ENCODE results near the gene TBX20.

Gene TBX20

GRCh38 chr7:35253710-35254495 is at the start of gene TBX20:
TSS of gene TBX20 (minus strand) at chr7:35254100. CDS start at chr7:35253620, 480 bp downstream.
- no peak for FAIRE-seq
- DNase-seq (ENCODE audit: extremely low spot score, insufficient read length, low read depth), result no peak

GRCh38 chr7:35289376-35289775 is 35.5 kb upstream of the TBX20 start:
- no peak for FAIRE-seq

DNA sequence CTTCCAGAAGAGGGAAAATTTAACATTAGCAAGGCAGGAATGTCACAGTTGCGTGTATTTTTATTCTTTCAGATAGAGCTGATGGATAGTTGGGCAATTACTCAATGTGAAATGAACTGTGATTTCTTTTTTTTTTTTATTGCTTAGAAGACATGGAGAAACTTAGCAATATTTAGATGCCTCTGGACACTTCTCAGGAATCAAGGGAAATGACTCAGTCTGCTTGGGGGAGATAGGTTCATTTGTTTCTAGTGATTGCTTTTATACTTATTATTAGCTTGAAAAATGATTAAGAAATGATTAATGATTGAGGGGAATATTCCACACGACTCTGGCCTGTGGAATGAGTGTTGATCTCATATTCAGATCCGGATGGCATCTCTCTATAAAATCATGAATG is 33.1 kb upstream of the TBX20 start:
- DNase-seq (ENCODE audit: extremely low spot score, insufficient read length, low read depth) (no peak), FAIRE-seq (no peak)

More at GRCh38 chr7:35289376-35289775, 35.5 kb upstream of the TBX20 start:
- DNase-seq (ENCODE audit: extremely low spot score, insufficient read length, low read depth), result no peak

DNA sequence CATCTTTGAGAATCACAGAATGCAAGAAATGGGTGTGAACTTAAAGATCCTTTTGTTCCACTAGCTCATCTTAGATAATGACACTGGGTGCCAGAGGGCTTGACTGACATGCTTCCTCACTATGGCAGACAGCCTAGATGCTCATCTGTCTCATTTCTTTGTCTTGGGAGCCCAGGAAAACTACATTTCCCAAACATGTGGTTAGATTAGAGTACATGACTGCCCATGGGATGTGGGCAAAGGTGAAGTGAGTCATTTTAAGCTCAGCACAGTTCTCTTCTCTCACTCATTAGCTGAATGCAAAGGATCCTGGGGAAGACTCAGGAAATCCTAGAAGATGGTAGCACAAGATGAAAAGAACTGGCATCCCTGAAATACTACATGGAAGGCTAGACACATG is 32.5 kb upstream of the TBX20 start:
- FAIRE-seq, result no peak
- DNase-seq (ENCODE audit: extremely low spot score, insufficient read length, low read depth), result no peak

GRCh38 chr7:35285799-35286198 is 31.9 kb upstream of the TBX20 start:
- DNase-seq (ENCODE audit: extremely low spot score, insufficient read length, low read depth) (no peak), FAIRE-seq (no peak)

DNA sequence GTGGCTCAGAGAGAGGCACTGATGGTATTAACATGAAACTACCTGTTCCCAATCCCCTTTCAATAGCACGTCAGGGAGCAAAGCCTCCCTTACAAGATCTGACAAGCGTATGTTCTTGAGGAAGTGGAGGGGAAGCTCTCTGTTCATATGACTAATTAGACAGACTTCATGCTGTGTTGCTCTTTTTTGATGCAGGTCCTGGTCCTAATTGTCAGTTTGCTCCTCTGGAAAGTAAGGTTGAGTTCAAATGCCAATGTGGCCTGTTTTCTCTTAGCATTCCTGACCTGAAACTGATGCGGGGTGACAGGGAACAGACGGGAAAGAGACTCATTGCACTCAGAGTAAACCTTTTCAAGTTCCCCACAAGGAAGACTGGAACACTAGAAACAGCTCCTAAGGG is 27.0 kb upstream of the TBX20 start:
- DNase-seq (ENCODE audit: extremely low spot score, insufficient read length, low read depth), result no peak

GRCh38 chr7:35277359-35277758 is 23.5 kb upstream of the TBX20 start:
- no peak for FAIRE-seq

More for the DNA sequence above, 27.0 kb upstream of the TBX20 start:
- FAIRE-seq, result no peak

GRCh38 chr7:35272246-35272645 is 18.3 kb upstream of the TBX20 start:
- DNase-seq (ENCODE audit: extremely low spot score, insufficient read length, low read depth), result no peak
- FAIRE-seq, result no peak

More at GRCh38 chr7:35277359-35277758, 23.5 kb upstream of the TBX20 start:
- DNase-seq (ENCODE audit: extremely low spot score, insufficient read length, low read depth), result no peak

DNA sequence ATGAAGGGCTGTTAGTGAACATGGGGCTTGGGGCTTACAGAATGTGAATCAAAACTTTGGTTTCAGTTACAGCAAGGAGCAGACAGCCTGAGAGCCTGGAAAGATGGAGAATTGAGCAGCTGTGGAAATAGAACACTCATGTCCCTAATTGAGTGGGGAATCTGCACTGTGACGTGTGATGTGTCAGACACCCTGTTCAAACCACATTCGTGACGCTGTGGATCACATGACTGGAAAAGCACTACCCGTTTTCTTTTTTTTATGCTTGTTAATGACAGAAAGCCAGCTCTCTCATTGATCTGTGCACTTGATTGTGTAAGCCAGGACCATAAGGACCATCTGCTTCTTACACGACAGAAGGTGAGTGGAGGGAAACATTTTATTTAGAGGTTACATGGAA is 15.1 kb upstream of the TBX20 start:
- FAIRE-seq (no peak), DNase-seq (ENCODE audit: extremely low spot score, insufficient read length, low read depth) (no peak)

- FAIRE-seq (no peak), DNase-seq (ENCODE audit: extremely low spot score, insufficient read length, low read depth) (no peak)
Observed at GRCh38 chr7:35267411-35267810, 13.5 kb upstream of the TBX20 start.

DNA sequence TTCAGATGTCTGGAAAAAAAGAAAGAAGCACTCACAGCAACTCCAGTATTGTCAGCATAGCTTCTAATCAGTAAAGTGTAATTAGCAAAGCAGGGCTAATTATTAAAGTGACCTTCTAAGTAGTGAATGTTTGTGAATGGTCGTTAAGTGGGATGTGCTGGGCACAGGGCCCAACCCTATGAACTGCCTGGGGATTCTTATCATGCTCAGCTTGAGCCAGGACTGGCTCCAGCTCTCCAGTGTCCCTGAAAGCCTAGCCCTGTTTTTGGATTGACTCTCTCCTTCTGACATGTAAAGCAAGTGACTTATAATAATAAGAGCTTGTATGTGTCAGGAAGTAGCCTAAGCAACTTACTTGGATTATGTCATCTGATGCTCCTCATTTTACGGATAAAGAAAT is 9.5 kb upstream of the TBX20 start:
- FAIRE-seq (no peak), DNase-seq (ENCODE audit: extremely low spot score, insufficient read length, low read depth) (no peak)

- no peak for DNase-seq (ENCODE audit: extremely low spot score, insufficient read length, low read depth)
- FAIRE-seq, result no peak
Observed at GRCh38 chr7:35261476-35262285, 7.8 kb upstream of the TBX20 start.

DNA sequence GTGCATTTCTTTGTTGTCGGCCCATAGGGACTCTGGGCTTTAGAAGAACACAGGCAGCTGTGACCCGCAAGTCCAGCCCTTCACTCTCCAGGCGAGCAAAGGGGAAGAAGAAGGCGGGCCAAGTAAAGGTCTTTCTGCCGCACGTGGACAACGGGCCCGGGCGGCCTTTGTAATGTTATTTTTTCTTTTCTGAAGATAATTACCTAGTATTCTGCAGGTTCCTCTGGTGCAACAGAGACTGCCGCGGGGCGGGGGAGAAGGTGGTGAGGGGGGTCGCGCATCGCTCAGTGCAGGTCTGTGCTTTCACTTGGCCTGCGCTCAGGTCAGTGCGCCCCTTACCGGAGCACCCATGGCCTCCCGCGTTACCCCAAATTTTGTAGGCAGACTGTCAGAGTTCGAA is 7.1 kb upstream of the TBX20 start:
- DNase-seq (ENCODE audit: extremely low spot score, insufficient read length, low read depth) (no peak), FAIRE-seq (no peak)

GRCh38 chr7:35260246-35260645 is 6.3 kb upstream of the TBX20 start:
- FAIRE-seq (no peak), DNase-seq (ENCODE audit: extremely low spot score, insufficient read length, low read depth) (no peak)

DNA sequence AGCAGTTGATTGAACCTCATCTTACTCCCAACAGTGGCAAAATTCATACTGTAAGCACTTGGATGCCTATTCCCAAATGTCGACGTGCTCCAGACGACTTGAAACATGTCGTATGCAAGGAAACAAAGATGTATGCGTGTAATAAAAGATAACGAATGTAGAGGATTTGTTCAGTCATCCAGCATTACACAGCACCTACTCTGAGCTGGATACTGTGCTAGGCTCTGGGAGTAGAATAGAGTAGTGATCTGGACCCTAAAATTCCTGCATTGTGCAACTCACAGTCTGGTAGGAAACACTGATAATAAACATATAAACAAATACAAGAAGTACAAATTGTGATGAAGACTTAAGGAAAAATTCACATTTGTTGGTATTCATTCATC is 5.6 kb upstream of the TBX20 start:
- DNase-seq (ENCODE audit: extremely low spot score, insufficient read length, low read depth) (no peak), FAIRE-seq (no peak)

DNA sequence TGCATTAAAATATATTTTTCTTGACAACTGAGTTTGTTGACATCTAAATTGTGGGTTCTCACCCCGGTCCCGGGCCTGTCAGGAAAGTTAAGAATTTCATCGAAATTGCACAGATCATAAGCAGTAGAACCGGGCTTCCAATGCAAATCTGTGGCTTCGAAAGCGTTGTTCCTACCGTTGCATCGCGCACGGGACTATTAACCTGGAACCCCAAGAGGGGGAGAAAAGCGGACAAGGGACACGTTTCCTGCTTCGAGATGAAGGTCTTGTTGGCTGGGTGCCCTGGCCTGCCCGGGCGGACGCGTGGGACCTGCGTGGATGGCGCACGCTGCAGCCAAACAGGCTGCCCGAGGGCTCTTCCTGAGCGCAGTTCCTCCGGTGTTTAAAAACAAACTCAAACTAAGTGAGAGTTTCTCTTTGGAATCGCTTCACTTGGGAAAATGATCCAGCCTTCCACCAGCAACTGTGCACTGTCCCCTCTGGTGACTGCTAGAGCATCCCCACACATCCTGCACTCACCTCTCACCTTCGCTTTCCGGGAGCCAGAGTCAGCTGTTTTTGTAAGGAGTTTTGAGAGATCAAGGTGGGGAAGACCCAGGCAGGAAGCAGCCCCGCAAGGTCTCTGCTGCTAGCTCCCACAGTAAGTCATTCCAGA is 5.1 kb upstream of the TBX20 start:
- no peak for DNase-seq (ENCODE audit: extremely low spot score, insufficient read length, low read depth)
- no peak for FAIRE-seq

- FAIRE-seq (no peak), DNase-seq (ENCODE audit: extremely low spot score, insufficient read length, low read depth) (no peak)
Observed at GRCh38 chr7:35258125-35258867, 4.4 kb upstream of the TBX20 start.

GRCh38 chr7:35257251-35258124 is 3.6 kb upstream of the TBX20 start:
- FAIRE-seq (no peak), DNase-seq (ENCODE audit: extremely low spot score, insufficient read length, low read depth) (no peak)

Measured in GM18507 (cell line).